Ishikawa (cell line): ENCODE measurements around the gene MAMDC4.

Source experiments
- CEBPB ChIP-seq: IDR thresholded peaks from 2 replicates; pipeline ENCODE4 v1.6.1; 2012
- EGR1 ChIP-seq: IDR thresholded peaks from 2 replicates; pipeline ENCODE4 v1.6.1; 2012
- EP300 ChIP-seq: IDR thresholded peaks from 2 replicates; pipeline ENCODE4 v1.6.1; 2012; ENCODE audit warnings: borderline replicate concordance
- FOXM1 ChIP-seq: IDR thresholded peaks from 2 replicates; pipeline ENCODE4 v1.6.1; 2012; ENCODE audit warnings: low read depth, borderline replicate concordance
- NFIC ChIP-seq: IDR thresholded peaks from 2 replicates; pipeline ENCODE4 v1.6.1; 2012
- RAD21 ChIP-seq: IDR thresholded peaks from 2 replicates; pipeline ENCODE4 v1.6.1; 2012; ENCODE audit warnings: low read depth
- TAF1 ChIP-seq: IDR thresholded peaks from 2 replicates; pipeline ENCODE4 v1.6.1; 2012; ENCODE audit warnings: low read depth, mild to moderate bottlenecking
- YY1 ChIP-seq: IDR thresholded peaks from 2 replicates; pipeline ENCODE4 v1.6.1; 2012; ENCODE audit warnings: low read depth
- TF ChIP-seq, protein P1 (sequence below): IDR thresholded peaks from 2 replicates; pipeline ENCODE4 v1.6.1; 2012
- TF ChIP-seq, protein P2 (sequence below): IDR thresholded peaks from 2 replicates; pipeline ENCODE4 v1.6.1; 2012; ENCODE audit warnings: low read depth, mild to moderate bottlenecking

DNA sequence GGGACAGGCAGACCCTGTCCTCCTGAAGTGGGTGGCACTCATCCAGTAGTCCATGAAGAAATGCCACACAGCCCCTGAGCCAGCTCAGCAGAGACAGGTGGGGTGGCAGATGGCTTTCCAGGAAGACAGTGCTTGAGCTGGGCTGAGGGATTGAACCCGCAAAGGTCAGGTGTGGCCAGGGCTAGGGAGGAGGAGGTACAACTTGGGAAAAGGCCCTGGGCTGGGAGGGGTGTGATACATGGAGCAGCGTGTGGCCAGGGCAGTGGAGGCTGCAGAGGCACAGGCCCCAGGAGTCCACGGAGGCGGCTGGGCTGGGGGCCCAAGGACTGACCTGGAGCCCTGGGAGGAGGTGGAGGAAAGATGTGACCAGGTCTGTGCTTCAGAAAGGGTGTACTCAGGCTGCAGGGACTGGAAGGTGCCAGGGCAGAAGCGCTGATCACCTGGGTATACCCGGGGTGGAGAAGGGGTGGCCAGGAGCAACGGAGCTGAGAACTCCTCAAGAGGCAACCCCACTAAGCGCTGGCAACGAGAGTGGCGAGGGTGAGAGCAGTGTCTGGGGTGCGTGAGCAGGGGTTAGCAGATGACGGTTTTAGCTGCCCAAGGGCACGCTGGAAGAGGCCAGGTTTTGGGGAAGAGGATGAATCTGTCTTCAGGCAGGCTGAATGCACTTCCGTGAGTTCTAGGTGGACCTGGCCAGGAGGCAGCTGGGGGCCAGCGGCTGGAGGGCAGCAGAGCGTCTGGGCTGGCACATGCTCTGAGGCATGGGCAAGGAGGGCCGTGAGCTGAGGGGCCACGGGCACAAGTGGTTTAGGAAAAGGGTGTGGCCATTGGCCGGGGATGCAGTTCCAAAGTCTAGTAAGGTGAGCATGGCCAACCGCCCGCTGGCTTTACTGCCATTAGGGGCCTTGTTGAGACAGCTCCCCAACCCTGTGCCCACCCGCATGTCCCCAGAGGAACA lies 48.3 kb upstream of the MAMDC4 start:
- TF ChIP-seq TAF1 = no peak
- no peak for TF ChIP-seq EP300
- TF ChIP-seq FOXM1 = no peak
- TF ChIP-seq, protein P1, sequence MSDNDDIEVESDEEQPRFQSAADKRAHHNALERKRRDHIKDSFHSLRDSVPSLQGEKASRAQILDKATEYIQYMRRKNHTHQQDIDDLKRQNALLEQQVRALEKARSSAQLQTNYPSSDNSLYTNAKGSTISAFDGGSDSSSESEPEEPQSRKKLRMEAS = no peak
- TF ChIP-seq EGR1 = no peak
- TF ChIP-seq, protein P2, sequence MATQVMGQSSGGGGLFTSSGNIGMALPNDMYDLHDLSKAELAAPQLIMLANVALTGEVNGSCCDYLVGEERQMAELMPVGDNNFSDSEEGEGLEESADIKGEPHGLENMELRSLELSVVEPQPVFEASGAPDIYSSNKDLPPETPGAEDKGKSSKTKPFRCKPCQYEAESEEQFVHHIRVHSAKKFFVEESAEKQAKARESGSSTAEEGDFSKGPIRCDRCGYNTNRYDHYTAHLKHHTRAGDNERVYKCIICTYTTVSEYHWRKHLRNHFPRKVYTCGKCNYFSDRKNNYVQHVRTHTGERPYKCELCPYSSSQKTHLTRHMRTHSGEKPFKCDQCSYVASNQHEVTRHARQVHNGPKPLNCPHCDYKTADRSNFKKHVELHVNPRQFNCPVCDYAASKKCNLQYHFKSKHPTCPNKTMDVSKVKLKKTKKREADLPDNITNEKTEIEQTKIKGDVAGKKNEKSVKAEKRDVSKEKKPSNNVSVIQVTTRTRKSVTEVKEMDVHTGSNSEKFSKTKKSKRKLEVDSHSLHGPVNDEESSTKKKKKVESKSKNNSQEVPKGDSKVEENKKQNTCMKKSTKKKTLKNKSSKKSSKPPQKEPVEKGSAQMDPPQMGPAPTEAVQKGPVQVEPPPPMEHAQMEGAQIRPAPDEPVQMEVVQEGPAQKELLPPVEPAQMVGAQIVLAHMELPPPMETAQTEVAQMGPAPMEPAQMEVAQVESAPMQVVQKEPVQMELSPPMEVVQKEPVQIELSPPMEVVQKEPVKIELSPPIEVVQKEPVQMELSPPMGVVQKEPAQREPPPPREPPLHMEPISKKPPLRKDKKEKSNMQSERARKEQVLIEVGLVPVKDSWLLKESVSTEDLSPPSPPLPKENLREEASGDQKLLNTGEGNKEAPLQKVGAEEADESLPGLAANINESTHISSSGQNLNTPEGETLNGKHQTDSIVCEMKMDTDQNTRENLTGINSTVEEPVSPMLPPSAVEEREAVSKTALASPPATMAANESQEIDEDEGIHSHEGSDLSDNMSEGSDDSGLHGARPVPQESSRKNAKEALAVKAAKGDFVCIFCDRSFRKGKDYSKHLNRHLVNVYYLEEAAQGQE = no peak
- TF ChIP-seq RAD21 = no peak
- TF ChIP-seq NFIC = no peak
- TF ChIP-seq CEBPB = no peak
- TF ChIP-seq YY1 = no peak
